ENCODE data around the gene ZNF791. TPM values are rescaled to one million over a fixed set of nuclear protein-coding genes. Genes with fewer than 3 reads are reported as not detected.

Gene ZNF791
- total and polyA plus RNA-seq, 2 of the 13 experiments (the other 11 are each of a cell fraction or from before 2014, with no cell fraction given) = 12.8 to 17.4 TPM

GRCh38 chr19:12666265-12667048, 55.7 kb downstream of the ZNF791 start, which contains the start of the genes MAN2B1 and WDR83 (continued):
- TF ChIP-seq, protein P1, sequence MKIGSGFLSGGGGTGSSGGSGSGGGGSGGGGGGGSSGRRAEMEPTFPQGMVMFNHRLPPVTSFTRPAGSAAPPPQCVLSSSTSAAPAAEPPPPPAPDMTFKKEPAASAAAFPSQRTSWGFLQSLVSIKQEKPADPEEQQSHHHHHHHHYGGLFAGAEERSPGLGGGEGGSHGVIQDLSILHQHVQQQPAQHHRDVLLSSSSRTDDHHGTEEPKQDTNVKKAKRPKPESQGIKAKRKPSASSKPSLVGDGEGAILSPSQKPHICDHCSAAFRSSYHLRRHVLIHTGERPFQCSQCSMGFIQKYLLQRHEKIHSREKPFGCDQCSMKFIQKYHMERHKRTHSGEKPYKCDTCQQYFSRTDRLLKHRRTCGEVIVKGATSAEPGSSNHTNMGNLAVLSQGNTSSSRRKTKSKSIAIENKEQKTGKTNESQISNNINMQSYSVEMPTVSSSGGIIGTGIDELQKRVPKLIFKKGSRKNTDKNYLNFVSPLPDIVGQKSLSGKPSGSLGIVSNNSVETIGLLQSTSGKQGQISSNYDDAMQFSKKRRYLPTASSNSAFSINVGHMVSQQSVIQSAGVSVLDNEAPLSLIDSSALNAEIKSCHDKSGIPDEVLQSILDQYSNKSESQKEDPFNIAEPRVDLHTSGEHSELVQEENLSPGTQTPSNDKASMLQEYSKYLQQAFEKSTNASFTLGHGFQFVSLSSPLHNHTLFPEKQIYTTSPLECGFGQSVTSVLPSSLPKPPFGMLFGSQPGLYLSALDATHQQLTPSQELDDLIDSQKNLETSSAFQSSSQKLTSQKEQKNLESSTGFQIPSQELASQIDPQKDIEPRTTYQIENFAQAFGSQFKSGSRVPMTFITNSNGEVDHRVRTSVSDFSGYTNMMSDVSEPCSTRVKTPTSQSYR (CRISPR knock-in tag; IDR thresholded peaks at IDR 0.05; ENCODE audit: borderline replicate concordance) = no peak
- TF ChIP-seq KAT8 (CRISPR knock-in tag; IDR thresholded peaks at IDR 0.05) (peak; percentile 82), HOXA3 (CRISPR knock-in tag; IDR thresholded peaks at IDR 0.05) (0 out of 2 replicates have a peak, but pooled peaks have one; percentile 13), ZNF710 (CRISPR knock-in tag; IDR thresholded peaks at IDR 0.05; ENCODE audit: borderline replicate concordance) (0 out of 2 replicates have a peak, but pooled peaks have one; percentile 46), POLR2AphosphoS5 (IDR thresholded peaks at IDR 0.05; ENCODE audit: low read depth, low read length) (peak; percentile 40; the same call in 1 of the 2 replicates), SAP130 (CRISPR knock-in tag; IDR thresholded peaks at IDR 0.05; ENCODE audit: low read depth) (peak; percentile 84), RCOR2 (CRISPR knock-in tag; IDR thresholded peaks at IDR 0.05) (no peak), ZFP91 (CRISPR knock-in tag; IDR thresholded peaks at IDR 0.05; ENCODE audit: borderline replicate concordance) (peak; percentile 39; the same call in 1 of the 2 replicates), ZNF687 (CRISPR knock-in tag; IDR thresholded peaks at IDR 0.05) (peak; percentile 75), ASH2L (IDR thresholded peaks at IDR 0.05; ENCODE audit: insufficient read length, low read depth, low read length) (peak; percentile 33), MYC (CRISPR knock-in tag; IDR thresholded peaks at IDR 0.05; ENCODE audit: borderline replicate concordance) (peak; percentile 40; the same call in 1 of the 2 replicates), MXI1 (IDR thresholded peaks at IDR 0.05; ENCODE audit: borderline replicate concordance, low read depth, low read length) (peak; percentile 25; the same call in 1 of the 3 replicates)
